ENCODE measurements around the gene PRSS22.

DNA sequence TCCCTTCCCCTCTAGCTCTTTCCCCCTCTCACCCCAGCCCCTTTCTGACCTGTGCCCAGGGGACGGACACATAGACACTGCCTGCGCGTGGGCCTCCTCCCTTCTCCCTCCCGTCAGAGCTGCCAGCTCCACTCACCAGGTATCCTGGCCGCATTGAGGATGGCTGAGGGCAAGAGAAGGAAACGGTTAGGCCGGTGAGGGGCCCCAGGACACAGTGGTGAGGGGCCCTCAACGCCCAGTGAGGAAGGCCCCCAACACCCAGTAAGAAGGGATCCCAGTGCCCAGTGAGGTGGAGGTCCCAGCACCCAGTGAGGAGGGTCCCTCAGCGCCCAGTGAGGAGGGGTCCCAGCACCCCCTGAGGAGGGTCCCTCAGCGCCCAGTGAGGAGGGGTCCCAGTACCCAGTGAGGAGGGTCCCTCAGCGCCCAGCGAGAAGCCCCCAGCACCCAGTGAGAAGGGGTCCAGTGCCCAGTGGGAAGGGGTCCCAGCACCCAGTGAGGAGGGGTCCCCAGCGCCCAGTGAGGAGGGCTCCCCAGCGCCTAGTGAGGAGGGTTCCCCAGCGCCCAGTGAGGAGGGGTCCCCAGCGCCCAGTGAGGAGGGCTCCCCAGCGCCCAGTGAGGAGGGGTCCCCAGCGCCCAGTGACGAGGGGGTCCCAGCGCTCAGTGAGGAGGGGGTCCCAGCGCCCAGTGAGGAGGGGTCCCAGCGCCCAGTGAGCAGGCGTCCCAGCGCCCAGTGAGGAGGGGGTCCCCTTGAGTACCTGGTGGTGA is 1.1 kb downstream of the PRSS22 start:
- TF ChIP-seq, protein P1, sequence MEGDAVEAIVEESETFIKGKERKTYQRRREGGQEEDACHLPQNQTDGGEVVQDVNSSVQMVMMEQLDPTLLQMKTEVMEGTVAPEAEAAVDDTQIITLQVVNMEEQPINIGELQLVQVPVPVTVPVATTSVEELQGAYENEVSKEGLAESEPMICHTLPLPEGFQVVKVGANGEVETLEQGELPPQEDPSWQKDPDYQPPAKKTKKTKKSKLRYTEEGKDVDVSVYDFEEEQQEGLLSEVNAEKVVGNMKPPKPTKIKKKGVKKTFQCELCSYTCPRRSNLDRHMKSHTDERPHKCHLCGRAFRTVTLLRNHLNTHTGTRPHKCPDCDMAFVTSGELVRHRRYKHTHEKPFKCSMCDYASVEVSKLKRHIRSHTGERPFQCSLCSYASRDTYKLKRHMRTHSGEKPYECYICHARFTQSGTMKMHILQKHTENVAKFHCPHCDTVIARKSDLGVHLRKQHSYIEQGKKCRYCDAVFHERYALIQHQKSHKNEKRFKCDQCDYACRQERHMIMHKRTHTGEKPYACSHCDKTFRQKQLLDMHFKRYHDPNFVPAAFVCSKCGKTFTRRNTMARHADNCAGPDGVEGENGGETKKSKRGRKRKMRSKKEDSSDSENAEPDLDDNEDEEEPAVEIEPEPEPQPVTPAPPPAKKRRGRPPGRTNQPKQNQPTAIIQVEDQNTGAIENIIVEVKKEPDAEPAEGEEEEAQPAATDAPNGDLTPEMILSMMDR (IDR thresholded peaks at IDR 0.05; ENCODE audit: low read length) = no peak
- no peak for TF ChIP-seq EZH2phosphoT487 (IDR thresholded peaks at IDR 0.05; ENCODE audit: low read length)
